Hippocampal formation (tissue), 2 donors: ENCODE data around the gene PAK1.

ENCODE experiments used
- DNase-seq, 2 donors: peaks; one replicate each; lab custom pipeline; 2025; lab: John Stamatoyannopoulos, UW

PAK1 gene

DNA sequence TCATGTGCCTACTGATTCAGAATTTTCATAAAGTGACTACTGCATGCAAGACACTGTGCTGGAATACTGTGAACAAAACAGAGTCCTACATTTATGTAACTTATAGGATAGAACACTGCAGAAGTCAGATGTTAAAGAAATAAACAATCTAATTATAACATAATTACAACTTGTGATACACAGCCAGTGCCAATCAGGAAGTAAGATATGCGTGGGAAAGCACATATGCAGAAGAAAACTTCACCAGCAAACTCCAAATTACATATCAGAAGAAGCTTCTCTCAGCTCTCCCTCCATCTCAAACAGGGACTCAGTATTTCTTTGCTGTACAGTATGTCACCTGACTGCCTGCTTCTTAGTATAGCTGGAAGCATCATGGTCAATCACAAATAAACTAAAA is 37.4 kb downstream of the PAK1 start:
- no peak for DNase-seq

DNA sequence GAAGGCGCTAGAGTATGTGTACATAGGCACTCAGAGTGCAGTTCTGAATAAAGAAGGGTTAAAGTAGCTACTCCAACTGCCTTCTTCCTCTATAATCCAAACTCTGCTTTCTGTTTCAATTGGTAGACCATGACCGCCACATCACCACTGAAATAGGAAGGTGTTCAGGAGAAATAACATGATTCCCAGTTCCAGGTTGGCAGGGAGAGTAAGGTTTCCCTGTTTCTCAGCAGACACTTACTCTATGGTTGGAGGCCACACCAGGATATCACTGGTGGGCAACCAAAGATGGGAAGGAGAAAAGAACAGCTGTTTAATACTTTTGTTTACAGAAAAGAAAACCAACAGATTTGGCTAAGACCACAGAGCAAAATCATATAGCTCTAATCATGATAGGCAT is 37.9 kb downstream of the PAK1 start:
- no peak for DNase-seq

DNA sequence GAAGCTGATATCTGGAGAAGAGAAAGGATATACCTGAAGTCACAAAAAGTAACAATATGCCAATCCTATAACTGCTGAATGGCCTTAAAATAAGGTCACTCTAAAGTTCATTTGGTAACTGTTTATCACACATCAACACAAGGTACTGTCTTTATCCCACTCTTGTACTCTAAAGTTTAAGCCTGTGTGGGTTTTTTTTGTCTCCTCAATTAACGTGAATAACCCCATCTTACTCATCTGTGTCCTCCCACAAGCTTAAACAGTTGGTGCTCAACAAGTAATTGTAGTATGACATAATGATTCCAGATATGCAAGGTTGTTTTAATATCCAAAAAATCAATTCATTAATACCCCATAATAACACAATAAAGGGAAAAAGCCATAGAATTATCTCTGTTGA is 42.1 kb downstream of the PAK1 start:
- no peak for DNase-seq

DNA sequence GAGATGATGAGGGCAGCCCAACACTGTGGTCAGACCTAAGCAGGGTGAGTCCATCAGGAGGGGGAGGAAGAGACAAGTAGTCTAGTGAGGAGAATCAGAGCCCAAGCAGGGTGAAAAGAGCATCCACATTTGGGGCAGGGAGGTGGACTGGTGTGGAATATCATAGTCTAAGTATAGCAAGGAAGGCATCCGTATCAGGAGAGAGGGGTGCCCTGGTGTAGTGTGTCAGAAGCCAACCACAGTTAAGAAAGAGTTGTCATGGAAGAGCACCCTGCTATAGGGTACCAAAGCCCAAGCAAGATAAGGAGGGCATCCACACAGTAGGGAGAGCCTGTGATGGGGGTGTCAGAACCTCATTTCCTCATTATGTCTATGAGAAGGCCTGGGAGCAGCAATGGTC is 45.3 kb downstream of the PAK1 start:
- DNase-seq, result no peak

DNA sequence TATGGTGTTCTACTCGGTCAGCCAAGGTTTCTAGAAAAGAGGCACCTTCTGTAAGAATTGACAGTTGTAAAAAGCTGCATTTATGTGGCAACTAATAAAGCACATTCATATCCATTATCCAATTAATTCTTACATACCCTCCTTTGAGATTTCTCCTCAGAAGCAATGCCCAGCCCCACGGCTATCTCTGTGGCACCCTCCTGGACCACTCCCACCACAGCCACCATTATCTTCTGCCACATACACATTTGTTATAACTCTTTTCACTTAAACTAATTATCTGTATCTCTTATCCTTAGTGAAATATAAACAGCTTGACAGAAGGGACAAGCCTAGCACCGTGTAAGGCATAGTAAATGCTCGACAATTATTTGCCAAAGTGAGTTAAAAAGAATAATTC is 48.5 kb downstream of the PAK1 start:
- no peak for DNase-seq

DNA sequence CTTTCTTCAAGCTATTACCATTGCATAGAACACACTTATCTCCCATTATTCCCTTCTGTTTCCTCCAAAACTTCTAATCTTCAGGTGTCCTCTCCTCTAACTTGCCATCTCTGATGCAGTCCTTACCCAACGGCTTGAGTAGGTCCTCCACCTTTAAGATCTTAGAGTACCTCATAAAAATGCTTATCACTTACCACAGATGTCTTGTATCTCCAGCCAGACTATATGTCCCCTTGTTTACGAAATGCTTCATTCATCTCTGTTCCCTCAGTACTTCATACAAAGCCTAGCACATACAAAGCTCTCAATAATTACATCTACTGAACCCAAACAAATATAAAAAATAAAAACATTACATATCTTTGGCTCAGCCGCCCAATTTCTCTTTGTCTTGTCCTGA is 49.2 kb downstream of the PAK1 start:
- DNase-seq, result no peak

DNA sequence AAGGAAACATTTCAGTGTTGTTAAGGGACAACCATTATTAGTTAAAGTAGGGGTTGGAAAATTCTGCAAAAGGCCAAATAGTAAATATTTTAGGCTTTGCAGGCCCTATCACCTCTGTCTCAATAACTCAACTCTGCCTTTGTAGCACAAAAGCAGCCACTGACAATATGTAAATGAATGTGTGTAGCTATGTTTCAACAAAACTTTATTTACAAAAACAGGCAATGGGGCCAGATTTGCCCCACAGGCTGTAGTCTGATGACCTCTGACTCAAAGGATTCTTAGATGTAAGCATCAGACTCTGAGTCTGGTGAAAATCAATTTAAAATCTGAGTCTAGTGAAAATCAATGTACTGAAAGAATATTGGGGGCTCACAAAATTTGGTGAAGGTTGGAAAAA is 50.3 kb downstream of the PAK1 start:
- no peak for DNase-seq

DNA sequence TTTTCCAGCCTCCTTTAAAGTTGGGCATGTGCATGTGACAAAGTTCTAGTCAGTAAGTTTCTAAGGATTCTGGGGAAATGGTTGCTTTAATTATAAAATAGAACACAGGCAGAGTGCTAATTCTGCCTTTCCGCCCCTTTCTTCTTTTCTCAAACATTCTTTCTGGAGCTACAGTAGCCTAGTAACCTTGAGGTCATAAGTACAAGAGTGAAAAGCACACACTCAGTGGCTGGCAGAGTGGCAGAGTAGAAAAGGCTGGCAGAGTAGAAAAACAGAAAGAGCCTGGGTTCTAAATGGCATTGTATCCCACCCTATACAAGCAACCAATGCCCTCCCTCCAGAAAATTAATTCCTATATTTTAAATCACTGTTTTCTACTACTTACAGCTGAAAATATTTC is 51.2 kb downstream of the PAK1 start:
- no peak for DNase-seq

DNA sequence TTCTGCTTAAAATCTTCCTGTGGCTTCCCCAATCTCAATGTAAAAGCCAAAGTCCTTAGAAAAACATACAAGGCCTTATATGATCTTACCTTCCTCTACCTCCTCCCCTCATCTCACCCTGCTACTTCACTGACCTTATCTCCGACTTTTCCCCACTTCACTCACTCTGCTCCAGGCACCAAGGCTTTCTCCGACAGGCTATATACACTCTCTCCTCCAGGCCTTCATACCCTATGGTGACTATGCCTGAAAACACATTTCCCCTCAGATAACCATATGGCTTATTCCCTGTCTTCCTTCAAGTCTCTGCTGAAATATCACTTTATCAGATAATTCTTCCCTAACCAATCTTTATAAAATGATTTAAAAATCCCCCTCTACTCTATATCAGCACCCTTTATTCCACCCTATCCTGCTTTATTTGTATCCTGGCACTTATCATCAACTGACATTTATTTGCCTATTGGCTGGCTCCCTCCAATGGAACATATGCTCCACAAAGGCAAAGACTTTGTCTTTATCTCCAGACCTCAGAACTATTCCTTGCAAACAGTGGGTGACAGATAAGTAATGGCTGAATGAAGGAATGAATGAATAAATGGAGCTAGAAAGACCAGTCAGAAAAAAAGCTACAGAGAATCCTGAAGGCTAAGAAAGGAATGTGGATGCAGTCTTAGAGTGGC is 52.7 kb downstream of the PAK1 start:
- DNase-seq, result no peak

DNA sequence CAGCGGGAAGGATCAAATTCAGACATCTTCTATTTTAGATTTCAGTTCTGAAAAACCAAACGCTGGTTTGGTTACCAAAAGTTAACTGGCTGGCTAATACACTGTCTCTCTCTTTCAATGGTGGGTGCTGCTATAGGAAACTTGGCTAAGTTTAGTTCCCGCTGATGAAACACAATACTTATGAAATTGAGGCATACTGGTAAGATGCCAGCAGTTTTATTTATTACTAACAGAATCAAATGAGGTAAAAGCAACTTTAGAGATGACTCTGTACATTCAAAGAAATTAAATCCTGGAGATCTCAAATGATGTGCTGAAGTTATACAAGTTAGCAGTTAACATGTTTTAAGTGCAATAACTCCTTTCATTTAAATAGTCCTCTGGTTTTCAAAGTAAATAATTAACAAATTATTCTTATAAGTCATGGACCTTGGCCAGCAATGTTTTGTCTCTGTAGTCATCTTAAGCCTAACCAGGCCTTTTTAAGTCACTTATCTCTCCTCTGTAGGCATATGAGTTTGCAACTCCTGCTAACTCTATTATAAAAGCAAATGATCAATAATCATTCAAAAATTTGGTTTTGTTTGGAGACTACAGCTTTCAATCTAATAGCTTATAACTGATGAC is 54.8 kb downstream of the PAK1 start:
- DNase-seq, result no peak

DNA sequence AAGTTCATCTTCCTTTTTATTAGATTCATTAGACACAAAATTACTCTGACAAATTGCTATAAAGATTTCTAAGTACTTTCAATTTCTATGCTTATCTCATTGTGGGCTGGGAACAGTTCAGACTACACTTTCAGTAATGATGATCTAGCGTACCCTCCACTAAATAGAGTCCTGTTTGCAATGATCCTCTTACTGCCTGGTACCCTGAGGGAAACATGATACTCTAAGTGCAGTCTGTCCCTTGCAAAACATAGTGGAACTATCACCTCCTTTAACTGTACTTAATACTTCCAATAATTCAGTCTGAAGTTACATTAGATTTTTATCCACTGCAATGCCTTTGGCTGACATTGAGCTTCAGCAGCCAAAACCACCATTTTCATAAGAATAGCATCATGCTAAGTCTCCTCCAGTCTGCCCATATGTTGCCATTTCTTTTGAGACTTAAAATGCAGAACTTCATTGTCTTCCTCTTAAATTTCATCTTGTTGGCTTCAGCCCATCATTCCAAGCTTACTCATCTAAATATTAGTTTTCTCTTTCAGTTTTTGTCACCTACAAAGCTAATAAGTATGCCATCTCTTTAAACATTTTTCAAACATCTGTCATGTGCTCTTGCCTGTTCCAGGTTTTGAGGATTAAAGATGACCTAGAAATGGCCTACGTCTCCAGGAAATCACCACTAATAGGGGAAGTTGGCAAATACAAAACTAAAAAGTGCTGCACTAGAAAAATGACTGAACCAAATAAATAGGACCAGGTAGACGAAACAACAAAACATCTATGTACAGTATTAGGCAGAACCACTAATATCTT is 55.5 kb downstream of the PAK1 start:
- DNase-seq, result no peak

DNA sequence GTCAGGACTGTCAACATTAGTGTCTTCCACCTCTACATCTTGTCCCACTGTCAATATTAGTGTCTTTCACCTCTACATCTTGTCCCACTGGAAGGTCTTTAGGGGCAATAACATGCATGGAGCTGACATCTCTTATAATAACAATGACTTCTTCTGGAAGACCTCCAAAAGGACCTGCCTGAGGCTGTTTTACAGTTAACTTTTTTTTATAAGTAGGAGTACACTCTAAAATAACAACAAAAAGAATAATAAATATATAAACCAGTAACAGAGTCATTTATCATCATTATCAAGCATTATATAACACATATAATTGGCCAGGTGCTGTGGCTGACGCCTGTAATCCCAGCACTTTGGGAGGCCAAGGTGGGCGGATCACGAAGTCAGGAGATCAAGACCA is 57.5 kb downstream of the PAK1 start:
- DNase-seq, result no peak

DNA sequence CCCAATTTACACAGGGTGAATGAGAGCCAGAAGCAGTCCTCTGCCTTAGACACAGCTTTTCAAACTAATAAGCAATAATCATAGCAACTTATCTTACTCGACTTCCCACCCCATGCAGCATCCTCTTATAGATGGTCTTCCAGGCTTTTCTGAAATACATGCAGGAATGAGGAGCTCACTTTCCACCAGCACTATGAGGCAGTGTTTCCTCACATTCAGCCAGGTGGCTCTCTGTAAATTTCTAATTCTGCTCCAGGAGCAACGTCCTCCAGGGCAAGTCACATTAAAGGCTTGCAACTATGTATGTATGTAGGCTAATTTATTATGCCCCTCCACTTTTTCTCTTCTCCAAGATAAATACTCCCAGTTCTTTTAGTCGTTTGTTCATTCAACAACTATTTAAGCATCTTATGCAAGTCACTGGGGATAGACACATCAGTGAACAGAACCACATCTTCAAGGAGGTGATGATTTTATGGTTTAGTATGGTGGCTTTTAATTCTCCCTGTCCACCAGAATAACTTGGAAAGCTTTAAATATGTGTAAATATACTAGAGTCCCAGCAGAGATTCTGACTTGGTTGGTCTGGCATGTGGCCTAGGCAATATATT is 59.9 kb downstream of the PAK1 start:
- DNase-seq, result no peak

DNA sequence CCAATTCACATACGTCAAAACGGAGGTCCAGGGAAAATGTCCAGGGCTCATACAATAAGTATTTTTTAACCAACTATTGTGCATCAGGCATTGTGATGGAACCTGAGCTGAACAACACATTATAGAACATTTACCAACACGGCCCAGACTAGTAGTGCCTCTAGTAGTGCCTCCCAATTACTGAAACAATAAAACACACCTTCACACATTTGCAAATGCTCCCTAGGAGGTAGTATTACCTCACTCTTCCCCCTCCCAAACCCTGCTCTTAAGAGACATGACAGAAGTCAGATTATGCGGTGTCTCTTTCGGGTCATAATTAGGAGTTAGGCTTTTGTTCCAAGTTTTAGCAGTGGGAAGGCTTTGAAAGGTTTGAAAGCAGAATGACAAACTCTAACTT is 61.1 kb downstream of the PAK1 start:
- no peak for DNase-seq

DNA sequence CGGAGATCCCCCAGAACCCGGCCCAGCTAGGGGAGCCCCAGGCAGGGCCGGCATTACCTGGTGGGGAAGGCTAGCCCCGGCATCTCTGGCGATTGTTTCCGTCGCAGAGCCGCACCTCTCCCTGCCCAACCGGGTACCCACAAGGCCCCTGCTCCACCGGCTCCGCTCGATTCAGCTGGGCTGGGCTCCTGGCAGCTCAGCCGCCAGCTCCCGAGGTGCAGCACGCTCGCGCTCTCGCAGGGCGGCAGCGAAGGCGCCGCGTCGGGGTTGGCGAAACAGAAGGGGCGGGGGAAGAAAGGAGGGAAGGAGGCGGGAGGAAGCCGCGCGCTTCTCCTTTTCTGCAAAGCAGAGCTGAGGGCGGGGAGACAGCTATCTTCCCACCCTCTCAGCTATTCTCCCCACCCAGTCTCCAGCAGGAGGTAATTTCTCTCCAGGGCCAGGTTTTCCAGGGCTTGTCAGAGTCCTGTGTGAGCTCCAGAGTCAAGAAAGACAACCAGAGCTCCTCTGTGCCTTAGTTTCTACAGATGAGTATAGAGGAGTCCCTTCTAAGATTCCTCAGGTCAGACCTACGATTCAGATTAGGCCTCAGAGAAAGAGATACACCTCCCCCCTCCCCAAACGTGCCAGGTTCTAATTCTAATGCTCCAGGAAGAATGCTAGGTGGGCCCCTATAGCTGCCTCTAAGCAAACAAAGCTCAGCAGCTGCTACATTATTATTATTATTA is 62.0 kb downstream of the PAK1 start:
- DNase-seq, result peak; percentile 67 to 68

DNA sequence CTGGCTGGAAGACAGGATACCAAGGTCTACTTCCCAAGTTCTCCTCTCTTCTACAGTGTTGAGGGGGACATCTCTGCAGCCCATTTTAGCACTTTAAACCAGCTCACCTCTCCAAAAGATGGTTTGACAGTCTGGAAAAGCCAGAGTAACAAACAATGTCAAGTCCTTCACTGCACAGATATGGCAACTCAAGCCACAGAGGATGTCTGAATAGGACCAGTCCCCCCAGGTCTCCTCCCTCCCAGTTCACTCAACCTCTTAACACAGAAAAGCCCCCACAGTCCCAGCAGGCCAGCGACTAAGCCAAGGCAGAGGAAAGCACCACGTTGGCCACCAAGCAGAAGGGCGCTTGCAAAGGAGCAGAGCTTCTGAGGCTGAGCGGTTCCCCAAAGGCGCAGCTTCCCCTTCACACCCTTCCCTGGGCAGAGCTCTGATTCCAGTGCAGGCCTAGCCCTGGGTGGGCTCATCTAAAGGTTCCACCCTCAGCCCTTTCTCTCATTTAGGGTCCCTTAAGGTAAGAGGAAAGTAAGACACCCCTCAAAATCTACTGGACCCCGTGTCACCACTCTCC is 62.7 kb downstream of the PAK1 start:
- DNase-seq, result peak in 1 of 2 donors; percentile 51

DNA sequence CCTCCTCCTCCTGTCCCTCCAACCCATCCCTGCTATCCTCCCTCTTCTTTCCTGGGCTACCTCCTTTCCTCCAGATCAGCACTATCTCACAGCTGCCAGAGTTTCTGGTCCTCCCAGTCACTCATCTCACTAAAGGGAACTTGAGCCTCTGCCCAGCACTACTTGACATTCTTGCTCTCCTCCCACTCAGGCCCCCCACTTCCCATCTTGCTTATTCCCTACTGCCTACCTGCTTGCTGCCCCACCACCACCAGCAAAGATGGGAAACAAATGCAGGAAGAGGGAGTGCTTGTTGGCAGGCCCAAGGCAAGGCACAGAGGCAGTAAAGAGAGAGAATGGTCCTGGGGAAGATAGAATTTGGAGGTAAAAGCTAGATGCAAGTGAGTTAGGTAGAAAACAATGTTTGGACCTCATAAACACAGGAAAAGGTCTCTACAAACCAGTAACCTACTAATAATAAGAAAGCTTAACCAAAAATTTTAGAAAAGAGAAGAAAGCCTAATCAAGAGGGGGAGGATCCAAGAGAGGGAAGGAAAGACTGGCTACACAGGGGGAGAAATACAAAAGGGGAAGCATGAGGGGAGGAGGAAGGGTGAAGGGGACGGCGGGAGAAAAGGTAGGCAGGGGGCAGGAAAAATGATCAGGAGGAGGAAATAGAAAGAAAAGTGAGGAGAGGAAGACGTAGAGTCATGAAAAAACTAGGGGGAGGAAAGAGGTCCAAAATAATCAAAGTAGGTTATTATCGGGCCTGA is 63.6 kb downstream of the PAK1 start:
- DNase-seq, result no peak

DNA sequence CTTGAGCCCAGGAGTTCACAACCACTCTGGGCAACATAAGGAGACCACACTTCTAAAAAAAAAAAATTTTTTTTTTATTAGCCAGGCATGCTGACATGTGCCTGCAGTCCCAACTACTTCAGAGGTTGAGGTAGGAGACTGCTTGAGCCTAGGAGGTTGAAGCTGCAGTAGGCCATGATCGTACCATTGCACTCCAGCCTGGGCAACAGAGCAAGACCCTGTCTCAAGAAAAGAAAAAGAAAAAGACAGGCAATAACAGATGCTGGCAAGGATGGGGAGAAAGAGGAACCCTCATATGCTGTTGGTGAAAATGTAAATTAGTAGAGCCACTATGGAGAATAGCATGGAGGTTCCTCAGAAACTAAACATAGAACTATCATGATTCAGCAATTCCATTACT is 64.8 kb downstream of the PAK1 start:
- DNase-seq, result no peak

DNA sequence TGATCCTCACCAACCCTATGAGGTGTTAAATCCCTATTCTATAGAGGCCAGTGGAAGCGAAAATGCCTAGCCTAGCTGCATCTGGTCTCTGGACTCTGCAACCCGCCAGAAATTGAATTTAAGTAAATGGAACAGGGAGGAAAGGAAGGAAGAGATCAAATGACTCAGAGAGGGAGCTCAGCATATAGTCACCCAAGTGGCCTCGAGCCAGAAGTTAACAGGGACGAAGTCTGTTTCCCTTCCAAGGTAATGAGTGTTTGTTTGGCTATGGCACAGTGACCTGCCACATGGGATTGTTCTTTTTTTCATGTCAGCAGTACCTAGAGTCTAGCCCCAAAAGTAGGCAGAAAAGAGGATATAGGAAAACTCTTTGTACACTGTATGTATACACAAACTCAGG is 66.3 kb downstream of the PAK1 start:
- no peak for DNase-seq

DNA sequence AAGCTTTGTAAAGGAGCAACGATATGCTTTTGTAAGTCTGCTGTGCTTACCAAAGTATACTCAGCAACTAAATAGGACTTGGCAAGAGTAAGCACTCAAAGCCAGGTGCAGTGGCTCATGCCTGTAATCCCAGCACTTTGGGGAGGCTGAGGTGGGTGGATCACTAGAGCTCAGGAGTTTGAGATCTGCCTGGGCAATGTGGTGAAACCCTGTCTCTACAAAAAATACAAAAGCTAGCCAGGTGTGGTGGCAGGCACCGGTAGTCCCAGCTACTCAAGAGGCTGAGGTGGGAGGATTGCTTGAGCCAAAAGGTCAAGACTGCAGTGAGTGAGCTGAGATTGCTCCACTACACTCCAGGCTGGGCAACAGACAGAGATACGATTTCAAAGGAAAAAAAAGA is 67.5 kb downstream of the PAK1 start:
- no peak for DNase-seq

DNA sequence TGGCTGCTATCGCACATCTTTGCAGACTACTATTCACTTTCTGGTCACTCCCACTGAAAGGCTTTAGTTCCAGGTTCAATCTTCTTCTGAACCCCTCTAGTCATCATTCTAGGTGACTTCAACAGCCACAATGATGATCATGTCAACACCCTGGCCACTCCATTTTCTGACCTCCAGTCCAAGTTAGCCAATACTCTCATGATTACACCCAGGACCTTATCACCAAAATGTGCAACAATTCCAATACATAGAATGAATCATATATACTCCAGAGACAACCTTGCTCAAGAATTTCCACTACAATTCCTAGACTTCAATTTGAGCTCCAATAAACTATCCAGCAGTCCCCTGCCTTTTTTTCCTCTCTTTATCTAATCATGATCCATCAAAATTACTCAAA is 70.7 kb downstream of the PAK1 start:
- DNase-seq, result no peak
